HG03378 (cell line): Measurements from ENCODE around the gene SRCAP.
A peak's percentile ranks its signal among the peaks of the same experiment; 100 is the strongest.

Source experiments
- ATAC-seq: cut with Tn5 transposase; IDR thresholded peaks from one replicate; pipeline ENCODE4 v1.9.1; 2021; ENCODE audit warnings: mild to moderate bottlenecking, moderate library complexity; ENCODE audit not compliant: unreplicated experiment

The SRCAP gene

DNA sequence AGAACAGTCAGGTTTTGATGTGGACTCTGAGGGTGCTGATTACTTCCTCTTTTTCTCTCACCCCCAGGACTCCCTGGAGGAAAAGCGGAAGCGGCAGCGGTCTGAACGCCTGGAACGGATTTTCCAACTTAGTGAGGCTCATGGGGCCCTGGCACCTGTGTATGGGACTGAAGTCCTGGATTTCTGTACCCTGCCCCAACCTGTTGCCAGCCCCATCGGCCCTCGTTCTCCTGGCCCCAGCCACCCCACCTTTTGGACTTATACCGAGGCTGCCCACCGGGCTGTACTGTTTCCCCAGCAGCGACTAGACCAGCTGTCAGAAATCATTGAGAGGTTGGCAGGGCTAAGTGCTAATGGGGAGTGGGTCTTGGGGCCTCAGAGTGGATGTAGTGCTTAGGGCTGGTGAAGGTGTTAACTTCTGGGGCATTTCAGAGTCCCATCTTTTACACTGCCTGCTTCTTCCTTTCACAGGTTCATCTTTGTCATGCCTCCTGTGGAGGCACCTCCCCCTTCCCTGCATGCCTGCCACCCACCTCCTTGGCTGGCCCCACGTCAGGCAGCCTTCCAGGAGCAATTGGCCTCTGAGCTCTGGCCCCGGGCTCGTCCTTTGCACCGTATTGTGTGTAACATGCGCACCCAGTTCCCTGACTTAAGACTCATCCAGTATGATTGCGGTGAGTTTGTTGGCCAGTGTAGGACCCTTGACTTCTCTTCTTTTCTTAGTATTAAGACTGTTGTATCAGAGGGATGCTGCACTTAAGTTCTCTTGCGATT lies 30.1 kb downstream of the SRCAP start:
- ATAC-seq, result no peak

DNA sequence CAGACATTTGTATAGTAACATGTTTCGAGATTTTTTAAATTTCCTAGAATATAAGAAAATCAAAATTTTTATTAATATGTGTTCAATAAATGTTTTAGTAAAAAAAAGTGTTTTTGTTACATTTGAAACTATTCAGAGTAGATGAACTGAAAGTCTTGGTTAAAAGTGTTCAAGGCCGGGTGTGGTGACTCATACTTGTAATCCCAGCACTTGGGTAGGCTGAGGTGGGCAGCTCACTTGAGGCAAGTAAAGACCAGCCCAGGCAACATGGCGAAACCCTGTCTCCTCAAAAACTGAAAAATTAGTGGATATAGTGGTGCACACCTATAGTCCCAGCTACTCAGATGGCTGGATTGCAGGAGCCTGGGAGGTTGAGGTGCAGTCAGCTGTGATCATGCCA lies 32.4 kb downstream of the SRCAP start:
- ATAC-seq, result no peak

DNA sequence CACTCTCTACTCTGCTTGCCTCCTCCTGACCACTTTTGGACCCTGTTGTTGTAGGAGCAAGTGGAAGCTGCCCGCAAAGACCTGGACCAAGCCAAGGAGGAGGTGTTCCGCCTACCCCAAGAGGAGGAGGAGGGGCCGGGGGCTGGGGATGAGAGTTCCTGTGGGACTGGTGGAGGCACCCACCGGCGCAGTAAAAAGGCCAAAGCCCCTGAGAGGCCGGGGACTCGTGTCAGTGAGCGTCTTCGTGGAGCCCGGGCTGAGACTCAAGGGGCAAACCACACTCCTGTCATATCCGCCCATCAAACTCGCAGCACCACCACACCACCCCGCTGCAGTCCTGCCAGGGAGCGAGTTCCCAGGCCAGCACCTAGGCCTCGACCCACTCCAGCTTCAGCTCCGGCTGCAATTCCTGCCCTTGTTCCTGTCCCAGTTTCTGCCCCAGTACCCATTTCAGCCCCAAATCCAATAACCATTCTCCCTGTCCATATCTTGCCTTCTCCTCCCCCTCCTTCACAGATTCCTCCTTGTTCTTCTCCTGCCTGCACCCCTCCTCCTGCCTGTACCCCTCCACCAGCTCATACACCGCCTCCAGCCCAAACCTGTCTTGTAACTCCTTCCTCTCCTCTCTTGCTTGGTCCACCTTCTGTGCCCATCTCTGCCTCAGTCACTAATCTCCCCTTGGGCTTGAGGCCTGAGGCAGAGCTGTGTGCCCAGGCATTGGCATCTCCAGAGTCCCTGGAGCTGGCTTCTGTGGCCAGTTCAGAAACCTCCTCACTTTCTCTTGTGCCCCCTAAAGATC lies 38.2 kb downstream of the SRCAP start:
- no peak for ATAC-seq

DNA sequence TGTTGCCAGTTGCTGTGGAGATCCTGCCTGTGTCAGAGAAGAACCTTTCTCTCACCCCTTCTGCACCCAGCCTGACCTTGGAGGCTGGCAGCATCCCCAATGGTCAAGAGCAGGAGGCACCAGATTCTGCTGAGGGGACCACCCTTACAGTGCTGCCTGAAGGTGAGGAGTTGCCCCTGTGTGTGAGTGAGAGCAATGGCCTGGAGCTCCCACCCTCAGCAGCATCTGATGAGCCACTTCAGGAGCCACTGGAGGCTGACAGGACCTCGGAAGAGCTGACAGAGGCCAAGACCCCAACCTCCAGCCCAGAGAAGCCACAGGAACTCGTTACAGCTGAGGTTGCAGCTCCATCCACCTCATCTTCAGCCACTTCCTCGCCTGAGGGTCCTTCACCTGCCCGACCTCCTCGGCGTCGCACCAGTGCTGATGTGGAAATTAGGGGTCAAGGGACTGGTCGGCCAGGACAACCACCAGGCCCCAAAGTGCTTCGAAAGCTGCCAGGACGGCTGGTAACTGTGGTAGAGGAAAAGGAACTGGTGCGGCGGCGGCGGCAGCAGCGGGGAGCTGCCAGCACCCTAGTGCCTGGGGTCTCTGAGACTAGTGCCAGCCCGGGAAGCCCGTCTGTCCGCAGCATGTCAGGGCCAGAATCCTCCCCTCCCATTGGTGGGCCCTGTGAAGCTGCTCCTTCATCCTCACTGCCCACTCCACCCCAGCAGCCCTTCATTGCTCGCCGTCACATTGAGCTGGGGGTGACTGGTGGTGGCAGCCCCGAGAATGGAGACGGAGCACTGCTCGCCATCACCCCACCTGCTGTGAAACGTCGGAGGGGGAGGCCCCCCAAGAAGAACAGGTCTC lies 39.0 kb downstream of the SRCAP start:
- no peak for ATAC-seq

DNA sequence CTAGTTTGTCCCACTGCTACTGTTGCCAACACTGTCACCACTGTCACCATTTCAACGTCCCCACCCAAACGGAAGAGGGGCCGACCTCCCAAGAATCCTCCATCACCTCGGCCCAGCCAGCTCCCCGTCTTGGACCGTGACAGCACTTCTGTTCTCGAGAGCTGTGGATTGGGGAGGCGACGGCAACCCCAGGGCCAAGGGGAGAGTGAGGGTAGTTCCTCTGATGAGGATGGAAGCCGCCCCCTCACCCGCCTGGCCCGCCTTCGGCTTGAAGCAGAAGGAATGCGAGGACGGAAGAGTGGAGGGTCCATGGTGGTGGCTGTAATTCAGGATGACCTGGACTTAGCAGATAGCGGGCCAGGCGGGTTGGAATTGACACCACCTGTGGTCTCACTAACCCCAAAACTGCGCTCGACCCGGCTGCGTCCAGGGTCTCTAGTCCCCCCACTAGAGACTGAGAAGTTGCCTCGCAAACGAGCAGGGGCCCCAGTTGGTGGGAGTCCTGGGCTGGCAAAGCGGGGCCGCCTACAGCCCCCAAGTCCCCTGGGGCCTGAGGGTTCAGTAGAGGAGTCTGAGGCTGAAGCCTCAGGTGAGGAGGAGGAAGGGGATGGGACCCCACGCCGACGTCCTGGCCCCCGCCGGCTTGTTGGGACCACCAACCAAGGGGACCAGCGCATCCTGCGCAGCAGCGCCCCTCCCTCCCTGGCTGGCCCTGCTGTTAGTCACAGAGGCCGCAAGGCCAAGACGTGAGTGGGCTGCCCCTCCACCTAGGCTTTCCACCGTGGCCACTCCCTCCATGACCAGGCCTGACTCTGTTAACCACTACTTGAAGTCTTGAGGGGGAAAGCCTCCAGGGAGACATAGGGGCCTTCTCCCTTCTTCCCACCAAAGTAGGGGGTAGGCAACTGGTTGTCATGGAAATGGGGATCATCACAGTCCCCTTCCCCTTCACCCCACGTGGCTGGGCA lies 40.3 kb downstream of the SRCAP start:
- no peak for ATAC-seq

DNA sequence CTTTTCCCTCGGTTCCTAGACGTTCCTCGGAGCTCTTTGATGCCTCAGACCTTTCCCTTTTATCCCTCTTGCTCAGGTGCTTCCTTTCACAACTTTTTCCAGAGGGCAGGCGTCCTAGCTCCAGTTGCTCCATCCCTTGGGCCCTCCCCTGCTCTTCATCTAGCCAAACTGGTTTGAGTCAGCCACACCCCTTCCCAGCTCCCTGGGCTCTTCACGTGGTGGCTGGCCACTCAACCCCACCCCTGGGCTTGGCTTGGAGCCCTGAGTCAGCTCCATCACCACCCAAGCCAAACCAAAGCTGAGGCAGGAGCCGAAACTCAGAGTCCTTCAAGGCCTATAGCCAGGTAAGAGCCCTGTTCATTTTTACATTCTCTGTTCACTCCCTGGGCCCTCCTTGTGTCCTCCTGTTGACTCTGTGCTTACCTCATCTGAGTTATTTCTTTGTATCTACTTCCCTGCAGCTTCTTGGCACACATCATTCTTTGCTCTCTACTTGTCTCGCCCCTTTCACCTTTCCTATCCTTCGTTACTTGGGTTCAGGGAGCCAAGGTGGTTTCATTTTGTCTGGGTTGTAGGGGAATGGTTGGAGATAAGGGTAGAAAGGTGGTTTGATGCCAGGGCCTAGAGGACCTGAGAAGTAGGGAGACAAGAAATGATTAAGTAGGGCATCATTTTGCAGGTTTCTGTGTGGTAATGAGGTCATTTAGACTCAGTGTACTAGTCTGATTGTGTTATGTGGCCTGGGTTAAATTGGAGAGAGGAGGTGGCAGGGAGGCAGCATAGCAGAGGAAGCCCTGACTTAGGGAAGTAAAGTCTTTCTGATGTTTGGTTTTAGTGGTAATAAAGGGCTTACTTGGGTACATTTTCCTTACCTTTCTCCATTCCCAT lies 41.6 kb downstream of the SRCAP start:
- ATAC-seq, result no peak

DNA sequence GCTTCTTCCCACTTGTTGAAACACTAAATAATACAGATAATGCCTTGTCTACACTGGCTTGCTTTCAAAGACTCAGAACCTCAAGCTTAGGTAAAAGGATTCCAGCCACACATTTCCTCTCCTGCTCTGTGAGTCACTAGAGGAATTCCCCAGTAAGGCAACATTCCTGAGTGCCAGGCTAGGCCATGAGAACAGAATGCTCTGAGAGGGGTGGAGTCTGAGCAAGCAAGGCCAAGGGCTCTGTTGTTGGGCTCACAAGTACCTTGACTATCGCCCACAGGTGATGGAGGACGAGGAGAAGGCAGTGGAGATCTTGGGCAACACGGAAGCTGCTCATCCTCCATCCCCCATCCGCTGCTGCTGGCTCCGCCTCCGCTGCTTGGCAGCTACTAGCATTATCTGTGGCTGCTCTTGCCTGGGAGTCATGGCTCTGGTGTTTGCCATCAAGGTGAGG lies 42.5 kb downstream of the SRCAP start:
- ATAC-seq, result no peak

DNA sequence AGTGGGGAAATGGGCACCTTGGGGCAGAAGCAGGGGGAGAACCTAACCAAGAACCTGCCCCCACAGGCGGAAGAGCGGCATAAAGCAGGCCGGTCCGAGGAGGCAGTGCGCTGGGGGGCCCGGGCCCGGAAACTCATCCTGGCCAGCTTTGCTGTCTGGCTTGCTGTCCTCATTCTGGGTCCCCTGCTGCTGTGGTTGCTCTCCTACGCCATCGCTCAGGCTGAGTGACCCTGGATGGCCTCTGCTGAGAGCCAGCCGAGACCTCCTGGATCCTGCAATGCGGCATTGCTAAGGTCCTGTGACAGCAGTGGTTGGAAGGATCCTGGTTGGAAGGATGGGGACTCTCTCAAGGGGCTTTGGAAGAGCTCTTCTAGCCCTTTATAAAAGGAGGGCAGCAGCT lies 44.7 kb downstream of the SRCAP start:
- no peak for ATAC-seq

DNA sequence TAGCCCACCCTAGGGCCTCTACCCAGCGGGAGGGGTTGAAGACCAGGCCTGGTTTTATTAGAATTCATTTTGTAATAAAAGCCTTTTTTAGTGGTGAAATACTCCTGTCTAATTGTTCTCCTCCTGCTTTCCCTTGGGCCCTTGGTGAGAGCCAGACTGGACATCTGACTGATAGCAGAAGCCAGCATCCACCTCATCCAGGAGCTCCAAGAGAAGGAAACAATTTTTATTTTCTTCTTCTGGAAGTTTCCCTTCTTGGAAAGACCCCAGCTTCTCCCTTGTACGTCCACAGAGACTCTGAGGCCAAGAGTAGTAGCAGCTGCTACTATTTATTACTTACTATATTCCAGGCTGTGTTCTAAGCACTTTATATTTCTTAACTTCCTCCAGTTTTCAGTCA lies 45.2 kb downstream of the SRCAP start:
- ATAC-seq, result no peak

DNA sequence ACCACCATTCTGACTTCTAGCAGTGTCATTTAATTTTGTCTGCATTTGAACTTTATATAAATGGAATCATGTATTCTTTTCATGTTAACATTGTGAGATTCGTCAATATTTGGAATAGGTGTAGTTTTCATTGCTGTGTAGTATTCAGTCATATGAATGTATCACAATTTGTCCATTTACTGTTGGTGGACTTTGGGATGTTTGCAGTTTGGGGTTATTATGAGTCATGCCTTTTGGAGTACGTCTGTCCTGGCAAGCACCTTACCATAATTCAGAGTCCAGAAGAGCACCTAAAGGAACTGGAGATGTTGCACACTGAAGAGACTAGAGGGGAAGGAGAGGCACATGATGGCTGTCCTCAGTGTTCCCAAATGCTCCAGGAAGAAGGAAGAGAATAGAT lies 46.1 kb downstream of the SRCAP start:
- no peak for ATAC-seq

DNA sequence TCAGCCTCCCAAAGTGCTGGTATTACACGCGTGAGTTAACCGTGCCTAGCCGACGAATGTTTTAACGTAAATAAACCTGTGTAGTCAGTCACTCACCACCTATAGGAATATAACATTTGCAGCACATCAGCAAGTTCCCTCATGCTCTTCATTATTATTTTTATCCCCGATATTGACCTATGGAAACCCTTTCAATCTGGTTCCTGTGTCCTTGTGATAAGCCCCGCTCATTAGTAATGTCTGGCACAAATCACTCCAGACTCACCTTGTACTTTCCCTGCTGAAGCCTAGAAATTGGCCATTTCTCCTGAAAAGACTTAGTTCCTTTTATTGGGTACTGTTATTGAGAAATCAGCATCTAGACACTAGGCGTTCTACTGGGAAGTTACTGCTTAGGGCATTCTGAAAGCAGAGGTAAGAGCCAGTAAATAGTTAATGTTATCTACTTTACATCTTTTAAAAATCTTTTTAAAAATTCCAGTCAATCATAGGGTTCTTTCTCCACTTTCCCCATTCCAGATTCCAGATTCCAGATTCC lies 47.7 kb downstream of the SRCAP start:
- no peak for ATAC-seq

DNA sequence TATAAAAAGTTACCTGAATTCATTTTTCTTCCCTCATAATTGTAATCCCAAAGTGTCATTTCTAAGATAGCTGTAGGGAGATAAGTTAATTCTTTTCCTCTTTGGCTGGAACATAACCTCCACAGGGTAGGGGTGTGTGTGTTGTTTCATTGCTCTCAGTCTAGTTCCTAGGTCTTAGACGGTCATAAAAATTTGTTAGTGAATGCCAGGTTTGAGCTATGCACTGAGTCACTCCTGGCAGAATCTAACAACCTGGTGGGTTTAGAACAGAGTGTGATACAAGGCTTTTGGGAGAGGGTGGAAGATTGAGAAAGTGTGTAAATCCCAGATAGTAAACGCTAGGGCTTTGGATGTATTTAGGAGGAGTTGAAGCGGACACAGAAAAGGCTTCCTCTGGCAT lies 48.4 kb downstream of the SRCAP start:
- no peak for ATAC-seq

DNA sequence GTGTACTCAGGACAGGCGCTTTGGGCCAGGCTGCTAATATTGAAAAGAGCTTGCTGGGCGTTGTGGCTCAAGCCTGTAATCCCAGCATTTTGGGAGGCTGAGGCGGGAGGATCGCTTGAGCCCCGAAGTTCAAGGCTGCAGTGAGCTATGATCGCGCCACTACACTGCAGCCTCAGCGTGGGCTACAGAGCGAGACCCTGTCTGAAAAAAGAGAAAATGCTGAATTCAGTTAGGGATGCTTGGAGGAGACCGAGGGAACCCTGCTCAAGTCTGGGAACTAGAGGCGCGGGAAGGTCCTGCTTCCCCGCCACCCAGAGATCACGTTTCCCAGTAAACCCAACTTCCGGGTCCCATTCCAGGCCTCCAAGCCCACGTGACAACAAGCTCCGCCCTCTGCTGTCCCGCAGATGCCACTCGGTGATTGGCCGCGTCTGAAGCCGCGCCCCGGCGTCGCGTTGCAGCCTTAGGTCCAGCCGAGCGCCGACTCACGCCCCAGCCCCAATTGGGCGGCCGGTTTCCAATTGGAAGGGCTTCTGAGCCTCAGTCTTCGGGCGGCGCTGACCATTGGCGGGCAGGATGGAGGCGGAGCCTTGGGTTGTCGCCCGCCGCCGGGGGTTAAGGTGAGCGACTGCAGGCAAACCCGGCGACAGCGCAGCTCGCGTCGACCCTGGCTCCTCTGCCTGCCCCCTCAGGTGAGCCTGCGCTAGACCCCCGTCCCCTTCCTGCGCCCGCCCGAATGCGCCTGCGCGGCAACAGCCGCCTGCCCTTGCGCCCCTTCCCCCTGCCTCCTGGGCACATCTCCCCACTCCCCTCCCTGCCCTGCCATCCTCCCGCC lies 49.0 kb downstream of the SRCAP start, which contains the start of gene PHKG2:
Gene PHKG2 (plus strand): TSS at position 627 of the 835 bp plus-strand sequence. CDS start 396 bp downstream, outside the sequence.
- ATAC-seq, result peak; percentile 89

DNA sequence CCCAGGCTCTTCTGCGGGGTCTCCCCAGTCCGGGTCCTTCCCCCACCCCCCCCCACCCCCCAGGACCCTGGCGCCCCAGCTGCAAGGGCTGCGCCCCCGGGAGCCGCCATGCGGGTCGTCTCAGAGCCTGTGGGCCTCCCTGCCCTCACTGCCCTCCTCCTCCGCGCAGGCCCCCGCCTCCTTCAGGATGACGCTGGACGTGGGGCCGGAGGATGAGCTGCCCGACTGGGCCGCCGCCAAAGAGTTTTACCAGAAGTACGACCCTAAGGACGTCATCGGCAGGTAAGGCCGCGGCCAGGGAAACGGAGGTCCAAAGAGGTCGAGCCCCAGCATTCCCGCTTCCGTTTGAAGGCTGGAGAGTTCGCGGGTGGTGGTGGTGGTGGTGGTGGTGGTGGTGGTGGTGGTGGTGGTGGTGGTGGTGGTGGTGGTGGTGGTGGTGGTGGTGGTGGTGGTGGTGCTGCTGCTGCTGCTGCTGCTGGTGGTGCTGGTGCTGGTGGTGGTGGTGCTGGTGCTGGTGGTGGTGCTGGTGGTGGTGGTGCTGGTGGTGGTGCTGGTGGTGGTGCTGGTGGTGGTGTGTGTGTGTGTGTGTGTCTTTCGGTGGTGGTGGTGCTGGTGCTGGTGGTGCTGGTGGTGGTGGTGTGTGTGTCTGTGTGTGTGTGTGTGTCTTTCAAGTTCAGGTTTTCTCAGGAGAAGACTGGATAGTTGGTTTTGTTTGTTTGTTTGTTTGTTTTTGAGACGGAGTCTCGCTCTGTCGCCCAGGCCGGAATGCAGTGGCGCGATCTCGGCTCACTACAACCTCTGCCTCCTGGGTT lies 49.9 kb downstream of the SRCAP start:
- ATAC-seq, result no peak

DNA sequence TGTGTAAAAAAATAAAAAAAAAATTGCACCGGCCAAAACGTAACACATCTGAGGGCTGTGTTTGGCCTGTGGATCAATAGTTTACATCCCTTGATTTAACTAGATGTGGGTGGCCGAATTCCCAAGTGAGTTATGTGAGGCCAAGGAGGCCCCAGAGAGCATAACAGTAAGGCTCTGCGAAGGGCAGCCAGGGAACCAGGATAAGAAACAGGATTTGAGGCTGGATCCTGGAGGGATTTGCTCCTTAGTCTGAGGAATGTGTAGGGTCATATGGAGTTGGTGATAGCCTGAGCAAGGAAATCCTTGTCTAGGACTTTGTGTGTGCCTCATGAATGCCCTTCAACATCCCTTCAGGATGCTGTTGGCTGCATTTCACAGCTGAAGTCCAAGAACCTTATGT lies 51.2 kb downstream of the SRCAP start:
- ATAC-seq, result no peak

DNA sequence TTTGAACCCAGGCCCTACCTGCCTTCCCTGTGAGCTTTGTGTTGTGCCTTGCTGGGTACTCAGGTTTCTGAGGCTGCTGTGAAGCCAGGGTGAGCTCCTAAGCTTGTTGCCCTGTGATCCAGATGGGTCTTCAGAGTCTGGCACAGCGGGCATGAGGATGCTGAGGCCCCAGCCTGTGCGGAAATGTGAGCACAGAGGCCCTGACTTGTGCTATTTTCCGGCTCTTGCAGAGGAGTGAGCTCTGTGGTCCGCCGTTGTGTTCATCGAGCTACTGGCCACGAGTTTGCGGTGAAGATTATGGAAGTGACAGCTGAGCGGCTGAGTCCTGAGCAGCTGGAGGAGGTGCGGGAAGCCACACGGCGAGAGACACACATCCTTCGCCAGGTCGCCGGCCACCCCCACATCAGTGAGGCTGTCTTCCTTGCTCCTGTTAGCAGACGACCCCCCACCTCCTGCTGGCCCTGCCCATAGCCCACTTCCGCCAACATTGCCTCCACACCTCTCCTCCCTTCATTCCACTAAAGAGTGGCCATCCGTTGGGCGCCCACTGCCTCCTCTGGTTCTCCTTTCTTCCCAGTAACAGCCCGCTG lies 52.0 kb downstream of the SRCAP start:
- ATAC-seq, result no peak

DNA sequence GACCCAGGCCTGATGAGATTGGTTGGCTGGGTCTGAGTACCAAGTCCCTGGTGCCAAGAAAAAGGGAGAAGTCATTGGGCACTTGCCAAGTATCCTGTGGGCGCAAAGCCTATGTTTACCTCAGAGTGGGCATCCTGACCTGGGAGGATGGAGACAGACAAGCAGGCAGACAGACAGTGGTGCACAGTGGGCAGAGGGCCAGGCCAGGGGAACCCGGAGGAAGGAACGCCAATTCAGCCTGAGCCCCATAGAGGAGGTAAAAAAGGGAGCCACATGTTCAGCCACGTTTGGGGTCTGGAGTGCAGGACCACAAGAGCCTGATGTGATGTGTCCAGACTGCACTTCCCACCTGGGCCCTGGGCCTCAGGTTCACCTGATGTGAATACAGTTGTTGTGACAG lies 54.6 kb downstream of the SRCAP start:
- ATAC-seq, result no peak
